Keratinocyte (primary cell): Measurements from ENCODE around the gene RIOK3.

Experiments
- EZH2 ChIP-seq: IDR thresholded peaks from one replicate; pipeline ENCODE4 v1.6.1; 2012; ENCODE audit warnings: inconsistent platforms, mild to moderate bottlenecking, low read length, moderate library complexity
- TF ChIP-seq, protein P1 (sequence below), 3 experiments: IDR thresholded peaks in 1 of 3; conservative IDR thresholded peaks in 1 of 3; optimal IDR thresholded peaks in 1 of 3; 2 replicates in 2 of 3; 3 replicates in 1 of 3; pipeline versions ENCODE3 to v1.5.1; 2011; ENCODE audit warnings: low read length in 3 of 3, mild to moderate bottlenecking in 3 of 3, moderate library complexity in 2 of 3, control low read depth in 1 of 3, inconsistent platforms in 1 of 3; ENCODE audit not compliant: insufficient read depth in 2 of 3; ENCODE audit errors: extremely low read depth in 1 of 3

DNA sequence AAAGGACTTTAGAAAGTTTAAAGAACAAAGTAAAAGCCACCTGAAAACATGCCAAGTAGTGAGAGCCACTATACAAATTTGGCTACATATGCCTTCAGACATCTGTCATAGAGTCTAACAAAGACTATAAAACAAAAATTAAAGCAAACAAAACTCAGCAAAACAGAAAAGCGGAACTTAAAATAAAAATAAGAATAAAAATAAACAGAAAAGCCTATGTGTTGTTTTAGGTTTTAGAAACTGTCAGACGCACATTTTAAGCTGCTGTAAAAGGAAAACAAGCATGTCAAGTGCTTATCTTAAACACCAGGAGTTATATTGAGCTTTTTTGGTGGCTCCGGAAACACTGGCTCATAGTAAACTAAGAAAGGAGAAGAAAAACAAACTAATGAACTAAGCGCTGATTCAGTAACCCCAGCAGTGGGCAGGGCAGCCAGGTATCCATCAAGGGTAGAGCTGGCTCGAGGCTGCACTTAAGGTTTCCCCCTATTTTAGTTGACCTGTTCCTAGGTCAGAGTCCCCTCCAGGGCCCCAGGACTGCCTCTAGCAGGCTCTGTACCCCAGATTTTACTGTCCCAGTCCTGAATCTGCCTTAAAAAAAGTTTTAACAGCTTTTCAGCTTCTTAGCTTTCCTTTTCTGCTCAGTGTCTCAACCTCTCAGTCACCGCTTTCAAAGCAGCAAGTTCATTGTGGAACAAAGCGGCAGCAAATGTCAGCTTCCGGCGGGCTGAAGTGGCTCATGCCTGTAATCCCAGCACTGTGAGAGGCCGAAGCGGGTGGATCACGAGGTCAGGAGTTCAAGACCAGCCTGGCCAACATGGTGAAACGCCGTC, 34.9 kb downstream of the RIOK3 start:
- TF ChIP-seq, protein P1, sequence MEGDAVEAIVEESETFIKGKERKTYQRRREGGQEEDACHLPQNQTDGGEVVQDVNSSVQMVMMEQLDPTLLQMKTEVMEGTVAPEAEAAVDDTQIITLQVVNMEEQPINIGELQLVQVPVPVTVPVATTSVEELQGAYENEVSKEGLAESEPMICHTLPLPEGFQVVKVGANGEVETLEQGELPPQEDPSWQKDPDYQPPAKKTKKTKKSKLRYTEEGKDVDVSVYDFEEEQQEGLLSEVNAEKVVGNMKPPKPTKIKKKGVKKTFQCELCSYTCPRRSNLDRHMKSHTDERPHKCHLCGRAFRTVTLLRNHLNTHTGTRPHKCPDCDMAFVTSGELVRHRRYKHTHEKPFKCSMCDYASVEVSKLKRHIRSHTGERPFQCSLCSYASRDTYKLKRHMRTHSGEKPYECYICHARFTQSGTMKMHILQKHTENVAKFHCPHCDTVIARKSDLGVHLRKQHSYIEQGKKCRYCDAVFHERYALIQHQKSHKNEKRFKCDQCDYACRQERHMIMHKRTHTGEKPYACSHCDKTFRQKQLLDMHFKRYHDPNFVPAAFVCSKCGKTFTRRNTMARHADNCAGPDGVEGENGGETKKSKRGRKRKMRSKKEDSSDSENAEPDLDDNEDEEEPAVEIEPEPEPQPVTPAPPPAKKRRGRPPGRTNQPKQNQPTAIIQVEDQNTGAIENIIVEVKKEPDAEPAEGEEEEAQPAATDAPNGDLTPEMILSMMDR (optimal IDR thresholded peaks at IDR 0.05 in 1 of 3, IDR thresholded peaks at IDR 0.05 in 1 of 3, conservative IDR thresholded peaks at IDR 0.05 in 1 of 3; ENCODE audit: extremely low read depth in 1 of 3, insufficient read depth in 2 of 3, low read length in 3 of 3), result no peak
- no peak for TF ChIP-seq EZH2
